A673 (cell line): Measurements from ENCODE around the gene NRXN3.

Source experiments
- CTCF ChIP-seq: fragments of 300-800, 200-600 bp; sonication (generic); conservative IDR thresholded peaks from 2 replicates; pipeline ENCODE4 v1.5.1; 2017; ENCODE audit warnings: low read depth, mild to moderate bottlenecking, antibody characterized with exemption, low read length, moderate library complexity, mixed read lengths
- EZH2 ChIP-seq: fragments of 200-600 bp; sonication (generic); IDR thresholded peaks from 2 replicates; pipeline ENCODE4 v1.6.1; 2017; ENCODE audit warnings: borderline replicate concordance, low read depth, mild to moderate bottlenecking, mixed read lengths, antibody characterized with exemption, low read length; ENCODE audit not compliant: poor library complexity, severe bottlenecking

- TF ChIP-seq CTCF (no peak), EZH2 (no peak)
Observed at GRCh38 chr14:79199217-79199616, 1029.0 kb downstream of the NRXN3 start.
